Fibroblast of the conjunctiva (primary cell): ENCODE measurements around the gene GRIK5.
"Not testable (repeated sequence)": the region's sequence is repeated elsewhere in the genome, so short reads cannot be mapped to it uniquely, and the experiment has no call there.

Experiments
- DNase-seq: peaks from one replicate; pipeline ENCODE4 v3.0.0-alpha.2; 2010; ENCODE audit warnings: low read depth

Gene GRIK5

DNA sequence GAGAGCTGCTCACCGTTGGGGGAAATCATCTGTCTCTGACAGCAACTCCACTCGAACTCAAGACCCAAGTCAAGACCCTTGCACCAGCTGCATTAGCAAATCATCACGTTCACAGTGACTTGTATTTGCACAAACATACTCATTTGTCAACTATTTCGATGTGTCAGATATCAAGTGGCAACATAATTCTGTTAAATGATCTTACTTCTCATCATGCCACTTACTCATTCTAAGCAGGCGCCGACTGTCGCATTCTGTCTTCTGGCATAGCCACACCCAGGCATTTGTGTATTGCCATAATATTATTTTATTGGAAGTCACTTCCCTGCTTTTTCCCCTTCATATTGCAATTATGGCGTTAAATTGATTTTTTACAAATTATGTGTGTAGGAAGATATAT, 53.0 kb downstream of the GRIK5 start:
- no peak for DNase-seq

DNA sequence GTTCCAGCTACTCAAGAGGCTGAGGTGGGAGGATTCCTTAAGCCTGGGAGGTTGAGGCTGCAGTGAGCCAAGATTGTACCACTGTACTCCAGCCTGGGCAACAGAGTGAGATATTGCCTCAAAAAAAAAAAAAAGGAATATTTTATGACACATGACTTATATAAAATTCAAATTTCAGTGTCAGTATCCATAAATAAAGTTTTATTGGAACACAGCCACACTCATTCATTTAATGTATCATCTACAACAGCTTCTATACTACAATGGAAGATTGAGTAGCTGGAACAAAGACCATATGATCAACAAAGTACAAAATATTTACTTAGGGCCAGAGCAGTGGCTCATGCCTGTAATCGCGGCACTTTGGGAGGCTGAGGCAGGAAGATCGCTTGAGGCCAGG, 57.3 kb downstream of the GRIK5 start:
- not testable (repeated sequence) for DNase-seq

DNA sequence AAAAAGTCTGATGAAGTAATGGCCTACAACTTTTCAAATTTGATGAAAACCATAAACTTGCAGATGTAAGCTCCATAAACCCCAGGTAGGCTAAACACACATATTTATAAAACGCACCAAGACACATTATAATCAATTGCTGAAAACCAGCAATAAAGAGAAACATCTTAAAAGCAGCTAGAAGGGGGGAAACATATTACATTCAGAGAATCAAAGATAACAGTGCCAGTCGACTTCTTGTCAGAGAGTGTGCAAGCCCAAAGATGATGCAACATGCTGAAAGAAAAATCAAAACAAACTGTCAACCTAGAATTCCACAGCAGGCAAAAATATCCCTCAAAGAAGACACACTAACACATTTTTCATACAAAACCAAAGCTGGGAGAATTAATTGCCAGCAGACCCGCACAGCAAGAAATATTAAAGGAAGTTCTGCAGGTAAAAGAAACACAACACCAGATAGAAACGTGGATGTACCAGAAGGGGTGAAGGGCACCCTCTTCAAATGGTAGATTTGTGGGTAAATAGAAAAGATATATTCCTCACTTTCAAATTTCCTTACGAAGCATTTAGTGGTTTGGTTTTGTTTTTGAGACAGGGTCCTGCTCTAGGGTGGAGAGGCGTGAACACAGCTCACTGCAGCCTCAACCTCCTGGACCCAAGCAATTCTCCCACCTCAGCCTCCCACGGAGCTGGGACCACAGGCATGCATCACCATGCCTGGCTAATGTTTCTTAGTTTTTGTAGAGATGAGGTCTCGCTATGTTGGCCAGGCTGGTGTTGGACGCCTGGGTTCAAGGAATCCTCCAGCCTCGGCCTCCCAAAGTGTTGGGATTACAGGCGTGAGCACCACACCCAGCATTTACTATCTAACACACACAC, 59.5 kb downstream of the GRIK5 start:
- DNase-seq: peak; percentile 73

DNA sequence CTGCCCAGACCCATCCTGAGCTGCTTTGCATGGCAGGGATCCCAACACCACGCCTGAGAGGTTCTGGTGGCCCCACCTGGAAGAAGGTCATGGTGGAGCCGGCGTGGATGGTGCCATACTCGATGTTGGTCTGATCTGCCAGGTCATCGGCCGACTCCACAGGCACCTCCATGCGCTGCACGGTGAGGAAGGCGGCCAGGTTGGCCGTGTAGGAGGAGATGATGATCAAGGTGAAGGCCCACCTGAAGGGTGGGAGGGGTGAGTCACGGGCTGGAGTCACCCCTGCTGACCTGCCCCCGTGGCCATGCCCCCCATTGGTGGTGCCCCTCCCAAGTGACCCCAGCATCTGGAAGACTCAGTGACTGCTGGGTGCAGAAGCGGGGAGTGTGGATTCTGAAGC, 63.4 kb downstream of the GRIK5 start:
- DNase-seq: no peak

DNA sequence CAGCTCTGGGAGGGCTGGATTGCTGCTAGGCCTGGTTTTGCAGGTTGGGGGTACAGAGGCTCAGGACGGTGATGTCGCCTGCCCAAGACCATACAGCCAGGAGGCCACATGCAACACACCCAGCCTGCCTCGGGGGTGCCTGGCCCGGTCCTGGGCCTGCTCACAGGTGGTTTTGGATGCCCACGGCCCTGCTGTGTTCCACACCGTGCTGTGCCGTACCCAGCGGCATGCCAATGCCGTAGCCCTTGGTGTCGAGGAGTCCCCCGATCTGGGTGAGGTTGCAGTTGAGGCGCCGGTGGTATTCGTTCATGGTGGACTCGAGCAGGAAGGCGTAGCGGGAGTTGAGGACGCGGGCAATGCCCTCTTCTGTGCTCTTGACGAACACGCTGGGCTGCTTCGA, 64.5 kb downstream of the GRIK5 start:
- no peak for DNase-seq

DNA sequence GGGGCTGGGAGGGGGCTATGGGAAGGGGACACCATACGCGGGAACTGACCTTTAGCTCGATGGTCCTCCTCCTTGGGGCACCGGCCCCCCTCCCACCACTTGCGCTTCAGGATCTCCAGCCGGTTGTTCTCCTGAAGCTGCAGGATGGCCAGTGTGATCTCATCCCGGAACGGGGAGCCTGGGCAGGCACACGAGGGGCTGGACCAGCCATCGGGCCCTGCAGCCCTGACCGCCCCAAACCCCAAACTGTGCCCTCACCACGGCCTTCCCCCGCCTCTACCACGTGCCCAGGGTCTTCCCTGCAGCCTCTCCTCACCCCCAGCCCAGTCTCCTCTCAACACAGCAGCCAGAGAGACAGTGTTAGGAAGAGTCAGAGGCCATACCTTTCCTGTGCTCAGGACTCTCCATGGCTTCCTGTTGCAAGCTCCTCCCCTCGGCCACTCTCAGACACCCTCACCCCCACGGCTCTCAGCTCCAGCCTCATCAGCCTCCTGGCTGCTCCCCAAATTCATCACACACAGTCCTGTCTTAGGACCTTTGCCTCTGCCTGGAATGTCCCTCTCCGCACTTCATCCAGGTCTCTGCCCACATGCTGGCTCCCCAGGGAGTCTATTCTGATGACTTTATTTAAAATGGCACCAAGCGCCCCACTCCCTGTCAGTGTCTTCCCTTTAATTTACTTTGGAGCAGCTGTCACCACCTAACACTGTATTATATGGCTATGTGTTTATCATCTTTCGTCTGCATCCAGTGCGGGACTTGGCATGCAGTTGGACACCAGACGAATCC, 66.3 kb downstream of the GRIK5 start:
- no peak for DNase-seq

DNA sequence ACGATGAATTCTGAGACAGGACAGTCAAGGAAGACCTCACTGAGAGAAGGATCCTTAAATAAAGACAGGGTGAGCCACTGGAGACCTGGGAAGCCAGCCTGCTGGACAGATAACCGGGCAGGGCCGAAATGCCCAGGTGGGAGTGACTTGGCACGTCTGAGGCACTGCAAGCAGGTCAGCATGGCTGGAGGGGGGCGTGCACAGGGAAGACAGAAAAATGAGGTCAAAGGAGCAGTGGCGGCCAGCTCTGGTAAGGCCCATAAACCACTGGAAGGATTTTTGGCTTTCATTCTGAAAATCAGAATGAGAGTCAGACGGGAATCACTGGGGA, 70.2 kb downstream of the GRIK5 start:
- no peak for DNase-seq

DNA sequence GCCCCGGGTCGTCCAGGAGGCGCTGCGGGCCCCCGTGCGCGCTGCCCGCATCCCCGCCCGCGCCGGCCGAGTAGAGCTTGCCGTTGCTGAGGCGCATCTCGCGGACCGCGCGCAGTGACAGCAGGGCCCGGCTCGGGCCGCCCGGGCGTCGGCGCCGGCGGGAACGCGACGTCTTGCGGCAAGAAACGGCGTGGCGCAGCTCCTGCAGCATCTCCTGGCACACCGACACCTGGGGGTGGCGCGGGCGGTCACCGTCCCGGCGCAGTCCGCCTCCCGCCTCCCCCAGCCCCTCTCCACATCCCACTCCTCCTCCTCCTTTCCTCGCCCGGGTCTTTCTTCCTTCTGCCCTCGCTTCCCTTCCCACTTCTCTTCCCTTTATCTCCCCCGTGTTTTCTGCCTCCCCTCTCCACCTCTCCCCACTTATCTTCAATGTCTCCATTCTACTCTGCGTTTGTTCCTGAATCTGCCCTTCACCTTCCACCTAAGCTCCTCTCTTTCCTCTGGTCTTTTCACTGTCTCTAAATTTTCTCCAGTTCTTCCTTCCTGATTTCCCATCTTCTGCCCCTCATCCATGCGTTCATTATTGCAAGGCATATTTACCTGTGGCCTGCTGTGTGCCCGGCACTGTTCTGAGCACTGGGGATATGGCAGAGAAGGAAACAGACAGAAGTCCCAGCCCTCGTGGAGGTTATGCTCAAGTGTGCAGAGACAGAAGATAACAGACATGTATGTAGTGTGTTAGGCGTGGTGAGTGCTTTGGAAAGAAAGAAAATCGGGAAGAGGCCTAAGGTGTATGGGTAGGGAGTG, 70.7 kb downstream of the GRIK5 start:
- DNase-seq: no peak

DNA sequence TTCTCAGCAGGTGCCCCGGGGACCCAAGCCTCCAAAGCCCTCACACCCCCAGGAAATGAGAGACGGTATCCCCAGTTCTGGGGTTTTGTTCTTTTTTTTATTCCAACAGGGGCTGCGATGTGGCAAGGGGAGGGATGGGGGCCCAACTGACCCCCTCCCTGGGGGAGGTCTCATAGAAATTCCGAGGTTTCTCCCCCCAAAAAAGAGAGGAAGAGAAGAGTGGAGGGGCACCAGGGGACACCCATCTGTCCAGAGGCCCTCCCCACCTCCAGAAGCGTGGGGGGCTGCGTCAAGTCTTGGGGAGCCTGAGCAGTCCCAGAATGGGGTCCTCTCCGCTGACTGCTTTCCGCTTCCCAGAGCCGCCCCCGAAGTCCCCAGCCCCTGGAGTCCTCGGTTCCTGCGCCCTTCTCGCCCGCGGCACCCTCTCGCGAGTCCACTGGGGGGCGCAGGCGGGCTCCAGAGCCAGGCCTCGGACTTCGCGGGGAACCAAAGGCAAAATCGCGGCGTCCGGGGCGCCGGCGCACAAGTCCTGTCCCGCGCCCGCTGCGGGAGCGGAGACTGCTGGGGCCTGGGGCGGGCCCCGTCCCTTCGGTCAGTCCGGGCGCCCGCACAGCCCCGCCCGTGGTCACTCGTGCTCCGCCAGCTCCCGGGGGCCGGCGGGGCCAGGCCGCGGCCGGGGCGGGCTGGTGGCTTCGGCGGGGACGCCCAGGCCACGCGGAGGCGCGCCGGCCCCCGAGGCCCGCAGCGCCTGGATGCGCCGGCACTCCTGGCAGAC, 71.6 kb downstream of the GRIK5 start:
- no peak for DNase-seq

DNA sequence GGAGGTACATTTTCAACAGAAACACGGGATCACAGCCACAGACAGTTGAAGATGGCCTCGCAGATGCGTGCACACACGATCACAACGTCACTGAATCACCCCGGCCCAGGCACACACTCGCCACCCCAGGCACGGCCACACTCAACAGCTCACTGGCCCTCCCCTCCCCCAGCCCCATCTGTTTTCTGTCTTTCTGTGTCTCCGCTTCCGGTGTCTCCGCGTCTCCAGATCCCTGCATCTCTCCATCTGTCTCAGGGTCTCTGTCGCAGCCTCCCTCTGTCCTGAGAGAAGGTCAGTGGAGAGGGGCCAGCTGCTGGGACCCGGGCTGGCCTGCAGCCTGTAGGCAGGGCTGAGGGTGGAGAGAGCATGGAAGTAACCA, 72.2 kb downstream of the GRIK5 start:
- DNase-seq: no peak

DNA sequence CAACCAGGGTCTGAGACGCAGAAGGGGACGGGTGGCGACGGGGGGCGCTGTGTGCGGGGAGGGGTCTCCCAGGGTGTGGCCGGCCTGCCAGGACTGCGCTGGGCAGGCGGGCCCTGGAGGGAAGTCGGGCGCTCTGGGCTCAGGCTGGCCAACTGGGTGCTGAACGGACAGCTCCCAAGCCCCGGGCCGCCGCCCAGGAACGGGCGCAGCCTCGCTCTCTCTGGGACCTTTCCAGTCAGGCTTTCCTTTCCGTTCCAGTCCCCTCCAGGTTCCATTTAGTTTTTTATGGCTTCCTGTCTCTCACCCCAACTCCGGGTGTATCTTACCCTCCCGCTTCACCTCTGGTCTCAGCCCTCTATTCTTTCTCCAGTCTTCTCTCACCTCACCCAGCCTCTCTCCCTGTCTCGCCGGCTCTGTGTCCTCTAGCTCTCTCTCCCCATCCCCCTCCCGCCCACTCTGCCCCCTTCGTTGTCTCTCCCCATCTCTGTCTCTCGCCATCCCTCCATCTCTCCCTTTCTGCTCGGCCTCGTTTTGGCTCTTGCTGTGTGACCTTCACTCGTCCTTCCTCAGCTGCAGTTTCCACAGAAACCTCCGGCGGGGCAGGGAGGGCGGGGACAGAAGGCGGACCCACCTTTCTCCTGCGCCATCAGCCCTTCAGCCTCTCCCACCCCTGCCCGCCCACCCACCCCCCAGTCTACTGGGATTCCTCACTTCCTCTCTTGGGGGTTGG, 72.7 kb downstream of the GRIK5 start:
- DNase-seq: no peak

DNA sequence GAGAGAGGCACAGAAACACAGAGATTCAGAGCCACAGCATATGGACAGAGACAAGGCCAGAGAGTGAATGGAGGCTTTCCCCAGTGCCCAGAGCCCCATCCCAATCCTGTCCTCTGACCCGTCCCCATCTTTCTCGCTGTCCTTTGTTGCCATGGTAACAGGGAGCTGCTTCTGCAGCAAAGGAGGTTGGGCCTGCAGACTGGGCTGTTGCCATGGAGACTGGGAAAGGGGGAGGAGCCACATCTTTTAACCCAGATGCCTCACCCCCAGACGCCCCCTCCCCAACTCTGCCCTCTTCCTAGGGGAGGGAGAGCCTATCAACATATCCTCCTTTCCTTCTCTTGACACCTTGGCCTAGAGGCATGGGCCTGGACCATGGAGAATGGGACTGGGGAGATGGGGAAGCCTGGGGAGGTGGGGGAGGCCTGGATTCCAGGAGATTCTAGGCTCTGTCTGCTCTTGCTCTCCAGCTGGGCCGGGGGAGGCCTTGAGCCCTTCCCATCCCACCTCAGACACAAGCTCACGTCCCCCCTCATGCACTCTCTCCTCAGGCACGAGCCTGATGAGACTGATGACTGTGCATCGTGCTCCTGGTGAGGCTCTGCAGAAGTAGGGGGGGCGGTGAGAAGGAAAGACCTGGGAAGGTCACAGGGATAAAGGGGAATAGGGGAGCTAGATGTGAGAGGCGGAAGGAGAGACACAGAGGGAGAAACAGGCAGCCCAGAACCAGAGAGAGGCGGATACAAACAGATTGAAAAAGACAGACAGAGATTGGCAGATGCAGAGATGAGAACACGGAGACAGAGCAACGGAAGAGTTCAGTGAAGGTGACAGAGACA, 73.8 kb downstream of the GRIK5 start:
- DNase-seq: no peak

DNA sequence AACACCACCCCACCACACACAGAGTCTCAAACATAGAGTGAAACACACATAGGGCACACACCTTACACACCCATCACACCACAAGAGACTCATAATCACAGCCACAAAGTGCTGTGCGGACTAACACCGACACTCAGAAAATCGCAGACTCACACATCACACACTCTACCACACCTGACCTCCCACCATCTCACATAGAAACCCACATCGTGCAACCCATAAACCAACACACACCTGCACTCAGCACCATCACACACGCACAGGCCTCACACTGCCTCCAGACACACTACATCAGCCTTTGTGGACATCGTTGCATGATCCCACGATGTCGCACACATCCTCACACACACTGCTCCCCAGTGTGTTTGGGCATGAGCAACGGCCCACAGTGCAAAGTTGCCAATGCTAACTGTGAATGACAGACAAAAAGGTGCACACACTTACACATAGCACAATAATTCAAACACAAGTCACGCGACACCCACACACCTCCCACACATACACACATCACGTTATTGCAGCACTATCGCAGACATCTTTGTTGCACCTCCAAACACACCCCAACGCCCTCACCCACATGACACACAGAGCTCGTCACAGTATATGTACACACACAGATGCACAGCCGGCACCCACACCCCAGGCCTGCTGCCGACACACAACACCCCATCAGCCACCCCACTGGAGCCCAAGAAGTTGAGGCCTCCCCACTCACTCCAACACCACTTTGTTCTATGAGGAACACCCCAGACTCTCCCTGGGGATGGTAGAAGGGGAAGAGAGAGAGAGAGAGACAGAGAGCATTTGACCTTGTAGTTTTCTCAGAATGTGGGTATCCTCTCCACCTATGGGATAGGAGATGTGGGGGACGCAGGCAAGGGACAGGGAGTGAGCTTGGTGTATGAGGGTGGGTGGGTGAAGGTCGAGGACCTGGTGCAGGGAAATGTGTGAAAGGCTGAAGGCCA, 74.7 kb downstream of the GRIK5 start:
- DNase-seq: no peak

DNA sequence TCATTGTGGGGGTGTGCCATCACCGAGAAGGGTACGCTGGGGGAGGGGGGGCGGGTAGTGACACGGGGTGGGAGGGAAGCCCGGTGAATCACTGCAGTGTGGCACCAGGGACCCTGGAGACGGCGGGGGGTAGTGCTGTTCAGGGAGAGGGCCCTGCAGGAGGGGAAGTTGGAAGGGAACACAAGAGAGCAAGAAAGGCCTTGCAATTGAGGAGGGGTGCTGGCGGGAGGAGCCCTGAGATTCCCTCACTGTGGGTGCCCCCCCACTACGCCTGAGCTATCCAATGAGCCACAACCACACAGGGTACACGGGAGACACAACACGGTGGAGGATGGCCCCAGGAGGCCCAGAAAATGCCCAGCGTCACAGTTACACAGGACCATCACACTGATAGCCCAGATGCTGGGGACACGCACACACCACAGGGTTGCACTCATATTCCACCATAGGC, 75.5 kb downstream of the GRIK5 start:
- DNase-seq: no peak

DNA sequence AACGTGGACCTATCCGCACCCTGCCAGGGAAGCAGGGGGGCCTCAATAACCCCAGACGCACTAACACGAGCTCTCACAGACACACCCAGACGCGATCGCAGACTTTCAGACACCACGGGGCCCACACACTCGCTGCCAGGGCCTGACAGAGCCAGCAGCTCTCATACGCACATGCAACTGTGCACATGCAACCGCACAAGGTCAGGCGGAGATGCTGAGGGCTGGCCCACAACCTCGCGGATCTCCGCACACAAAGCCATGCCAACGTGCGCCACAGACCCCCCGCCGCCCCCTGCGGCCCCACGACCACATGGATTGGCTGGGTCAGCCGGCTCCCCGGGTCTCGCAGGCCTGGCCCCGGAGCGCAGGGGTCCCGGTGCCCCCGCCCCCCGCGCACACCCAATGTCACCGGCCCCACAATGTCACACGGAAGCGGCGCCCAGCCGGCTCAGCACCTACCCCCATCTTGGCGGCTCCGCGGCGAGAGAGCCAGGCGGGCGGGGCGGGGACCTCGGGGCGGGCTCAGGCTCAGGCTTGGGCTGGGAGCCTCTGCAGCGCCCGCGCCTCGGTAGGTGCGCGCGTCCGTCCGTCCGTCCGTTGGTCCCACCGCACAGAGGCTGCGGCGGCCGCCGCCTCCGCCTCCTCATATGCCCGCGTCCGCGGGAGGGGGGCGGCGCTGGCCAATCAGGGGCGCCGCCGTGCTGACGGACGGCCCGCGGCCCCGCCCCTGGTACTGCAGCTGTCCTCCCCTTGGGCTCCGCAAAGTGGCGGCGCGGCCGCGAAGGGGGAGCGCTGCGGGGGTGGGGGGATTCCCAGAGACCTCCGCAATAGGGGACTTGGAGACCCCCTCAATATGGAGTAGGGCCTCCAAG, 76.2 kb downstream of the GRIK5 start, which contains the start of gene ATP1A3:
TSS of gene ATP1A3 (minus strand) at position 619 of the 872 bp plus-strand sequence. CDS start at position 465, 154 bp downstream.
- no peak for DNase-seq

DNA sequence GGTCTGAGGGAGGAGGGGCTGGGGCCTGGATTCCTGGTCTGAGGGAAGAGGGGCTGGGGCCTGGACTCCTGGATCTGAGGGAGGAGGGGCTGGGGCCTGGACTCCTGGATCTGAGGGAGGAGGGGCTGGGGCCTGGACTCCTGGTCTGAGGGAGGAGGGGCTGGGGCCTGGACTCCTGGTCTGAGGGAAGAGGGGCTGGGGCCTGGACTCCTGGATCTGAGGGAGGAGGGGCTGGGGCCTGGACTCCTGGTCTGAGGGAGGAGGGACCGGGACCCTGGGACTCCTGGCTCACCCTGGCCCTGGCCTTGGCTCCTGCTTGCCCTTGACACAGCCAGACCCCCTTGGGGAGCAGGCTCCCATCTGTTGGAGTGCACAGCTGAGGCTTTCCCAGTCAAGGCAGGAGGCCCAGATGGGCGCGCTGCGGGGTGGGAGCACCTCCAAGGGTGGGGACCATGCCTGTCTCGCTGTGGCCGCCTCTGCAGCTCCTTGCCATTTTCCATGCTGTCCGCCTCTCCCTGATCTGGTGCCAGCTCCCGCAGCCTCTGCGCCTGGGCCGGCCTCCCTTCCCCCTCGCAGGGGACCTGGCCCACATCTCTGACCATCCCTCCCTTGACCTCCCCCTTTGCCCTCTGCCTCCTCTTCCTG, 78.0 kb downstream of the GRIK5 start:
- not testable (repeated sequence) for DNase-seq

DNA sequence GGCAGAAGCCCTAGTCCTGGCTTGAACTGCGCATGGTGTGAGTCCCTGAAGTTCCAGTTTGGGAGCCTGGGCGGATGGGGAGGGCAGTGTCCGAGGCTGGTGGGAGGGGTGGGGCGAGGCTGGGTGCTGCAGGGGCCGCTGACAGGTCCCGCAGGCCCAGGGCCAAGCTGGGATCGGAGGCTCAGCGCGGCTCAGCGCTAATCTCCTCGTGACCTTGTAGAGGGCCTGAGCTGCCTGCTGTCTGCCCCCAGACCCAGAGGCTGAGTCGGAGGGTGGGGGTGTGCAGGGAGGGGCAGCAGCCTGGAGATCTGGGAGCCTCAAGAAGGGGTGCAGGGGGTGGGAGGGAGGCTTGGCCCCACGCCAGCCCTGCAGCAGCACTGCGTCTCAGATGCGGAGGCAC, 79.0 kb downstream of the GRIK5 start:
- no peak for DNase-seq
